OCI-LY7 (cell line): Measurements from ENCODE around the gene ANKUB1. TPM values are rescaled to one million over a fixed set of nuclear protein-coding genes. Genes with fewer than 3 reads are reported as not detected.

Experiments used
- BruUV-seq: library from RNA; stranded (reverse); fragments of 400-500 nt; replicated peaks from 2 replicates; lab custom pipeline; 2021; lab: Mats Ljungman, UMichigan
- CTCF ChIA-PET: fragments of 300-600 bp; sonication (Branson Sonifier 250); formaldehyde crosslinking; loops from one replicate; lab custom pipeline; 2022; ENCODE audit warnings: antibody characterized with exemption; ENCODE audit not compliant: unreplicated experiment; lab: Charles Lee
- POLR2A ChIA-PET: fragments of 300-600 bp; sonication (Branson Sonifier 250); formaldehyde crosslinking; loops from one replicate; lab custom pipeline; 2022; ENCODE audit warnings: antibody characterized with exemption; lab: Charles Lee
- DNase-seq: peaks from one replicate; pipeline ENCODE4 v3.0.0-alpha.2; 2015; ENCODE audit warnings: low spot score
- H2AFZ ChIP-seq: fragments of 200-600 bp; sonication (generic), shearing (Covaris generic); 2 replicates; pipeline ENCODE4 v1.6.1; 2014; ENCODE audit warnings: mild to moderate bottlenecking, antibody characterized with exemption, low read length, moderate library complexity
- H3K27ac ChIP-seq: fragments of 200-600 bp; sonication (generic); 2 replicates; pipeline ENCODE4 v1.5.1; 2014; ENCODE audit warnings: mixed run types, low read depth, mild to moderate bottlenecking, moderate library complexity, low read length, inconsistent platforms; ENCODE audit not compliant: poor library complexity, severe bottlenecking
- H3K36me3 ChIP-seq: fragments of 200-600 bp; sonication (generic); 2 replicates; pipeline ENCODE4 v1.6.1; 2014; ENCODE audit warnings: mild to moderate bottlenecking, antibody characterized with exemption, low read length, moderate library complexity, mixed read lengths; ENCODE audit not compliant: insufficient read depth
- H3K4me1 ChIP-seq: fragments of 200-600 bp; sonication (generic); 2 replicates; pipeline ENCODE4 v1.5.1; 2014; ENCODE audit warnings: mild to moderate bottlenecking, low read length; ENCODE audit not compliant: insufficient read depth, poor library complexity, severe bottlenecking
- H3K4me2 ChIP-seq: fragments of 200-600 bp; sonication (generic); 2 replicates; pipeline ENCODE4 v1.6.1; 2014; ENCODE audit warnings: mild to moderate bottlenecking, low read length
- H3K4me3 ChIP-seq: fragments of 200-600 bp; sonication (generic); 2 replicates; pipeline ENCODE4 v1.5.1; 2014; ENCODE audit warnings: mild to moderate bottlenecking, low read depth, low read length; ENCODE audit not compliant: poor library complexity, severe bottlenecking
- H3K79me2 ChIP-seq: fragments of 200-600 bp; sonication (generic); 2 replicates; pipeline ENCODE4 v1.6.1; 2016; ENCODE audit warnings: low read depth, mild to moderate bottlenecking, low read length, moderate library complexity, mixed read lengths; ENCODE audit not compliant: insufficient read depth
- H3K9me2 ChIP-seq: fragments of 200-600 bp; sonication (generic); 2 replicates; pipeline ENCODE4 v1.6.1; 2016; ENCODE audit warnings: mild to moderate bottlenecking, low read length, mixed read lengths; ENCODE audit not compliant: insufficient read depth
- H3K9me3 ChIP-seq: fragments of 200-600 bp; sonication (generic); 2 replicates; pipeline ENCODE4 v1.6.1; 2014; ENCODE audit warnings: mild to moderate bottlenecking, mixed run types, low read length, mixed read lengths
- H4K20me1 ChIP-seq: fragments of 200-600 bp; sonication (generic); 2 replicates; pipeline ENCODE4 v1.6.1; 2014; ENCODE audit warnings: mild to moderate bottlenecking, antibody characterized with exemption, low read length, moderate library complexity, mixed read lengths; ENCODE audit not compliant: insufficient read depth
- EZH2phosphoT487 ChIP-seq: fragments of 200-600 bp; sonication (generic); IDR thresholded peaks from 2 replicates; pipeline ENCODE4 v1.6.1; 2018; ENCODE audit warnings: low read depth, borderline replicate concordance, mild to moderate bottlenecking, mixed run types, antibody characterized with exemption, low read length, moderate library complexity, mixed read lengths
- intact Hi-C: fragments of 100-400 bp; cut with micrococcal nuclease; formaldehyde crosslinking; loops from one replicate; pipeline ENCODE4 v1.10.0; 2022; ENCODE audit not compliant: unreplicated experiment
- total RNA-seq, 2 experiments: library from RNA; depleted of rRNA in 1 of 2; stranded (reverse); fragments of >200 nt in 1 of 2; shearing (Covaris generic) in 1 of 2; gene quantifications; 2 replicates each; pipeline ENCODE4 v1.2.3, GENCODE V29; 2014 to 2022
- TF ChIP-seq, protein P1 (sequence below): fragments of 200-600 bp; sonication (generic); conservative IDR thresholded peaks from 2 replicates; pipeline ENCODE4 v1.5.1; 2014; ENCODE audit warnings: mild to moderate bottlenecking, antibody characterized with exemption, low read length, moderate library complexity, mixed read lengths

ANKUB1 gene
- total RNA-seq, 2 experiments from 2014 or later, result not detected

DNA sequence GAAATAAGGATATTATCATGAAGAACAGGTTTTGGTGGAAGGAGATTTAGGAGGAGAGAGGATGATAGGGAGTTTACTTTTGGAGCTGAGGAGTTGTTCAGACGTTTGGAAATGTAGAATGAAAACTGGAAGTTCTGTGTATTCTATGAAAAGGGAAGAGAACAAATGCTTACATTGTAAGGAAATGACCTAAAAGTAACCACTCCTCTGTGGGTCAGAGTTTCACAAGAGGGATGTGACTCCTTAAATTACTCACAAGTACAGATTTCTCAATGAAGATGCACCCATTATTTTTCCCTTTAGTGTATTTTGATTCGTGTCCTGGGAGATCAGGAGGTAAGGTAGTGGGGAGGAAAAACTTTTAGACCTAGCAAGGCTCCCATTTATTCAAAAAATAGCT, 24.6 kb upstream of the ANKUB1 start:
- TF ChIP-seq, protein P1, sequence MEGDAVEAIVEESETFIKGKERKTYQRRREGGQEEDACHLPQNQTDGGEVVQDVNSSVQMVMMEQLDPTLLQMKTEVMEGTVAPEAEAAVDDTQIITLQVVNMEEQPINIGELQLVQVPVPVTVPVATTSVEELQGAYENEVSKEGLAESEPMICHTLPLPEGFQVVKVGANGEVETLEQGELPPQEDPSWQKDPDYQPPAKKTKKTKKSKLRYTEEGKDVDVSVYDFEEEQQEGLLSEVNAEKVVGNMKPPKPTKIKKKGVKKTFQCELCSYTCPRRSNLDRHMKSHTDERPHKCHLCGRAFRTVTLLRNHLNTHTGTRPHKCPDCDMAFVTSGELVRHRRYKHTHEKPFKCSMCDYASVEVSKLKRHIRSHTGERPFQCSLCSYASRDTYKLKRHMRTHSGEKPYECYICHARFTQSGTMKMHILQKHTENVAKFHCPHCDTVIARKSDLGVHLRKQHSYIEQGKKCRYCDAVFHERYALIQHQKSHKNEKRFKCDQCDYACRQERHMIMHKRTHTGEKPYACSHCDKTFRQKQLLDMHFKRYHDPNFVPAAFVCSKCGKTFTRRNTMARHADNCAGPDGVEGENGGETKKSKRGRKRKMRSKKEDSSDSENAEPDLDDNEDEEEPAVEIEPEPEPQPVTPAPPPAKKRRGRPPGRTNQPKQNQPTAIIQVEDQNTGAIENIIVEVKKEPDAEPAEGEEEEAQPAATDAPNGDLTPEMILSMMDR, result no peak
- no peak for TF ChIP-seq EZH2phosphoT487
- Histone ChIP-seq H3K9me3 (peaks cover 12% of the 10 kb centered on the region; the same call in 1 of the 2 replicates), H3K4me3 (no peak overlapping the region), H3K4me2 (no peak overlapping the region), H2AFZ (no peak overlapping the region), H3K4me1 (peaks cover 27% of the 10 kb centered on the region), H3K36me3 (peaks cover 6% of the 10 kb centered on the region; the same call in 1 of the 2 replicates), H3K9me2 (no peaks in the 10 kb centered on the region), H3K79me2 (peaks cover 89% of the 10 kb centered on the region), H3K27ac (no peak overlapping the region), H4K20me1 (peaks cover 20% of the 10 kb centered on the region)
- no TSS peak for BruUV-seq
- ChIA-PET CTCF (no interaction called here), POLR2A (no interaction called here)
- intact Hi-C loops, result no loop called here
- no peak for DNase-seq

DNA sequence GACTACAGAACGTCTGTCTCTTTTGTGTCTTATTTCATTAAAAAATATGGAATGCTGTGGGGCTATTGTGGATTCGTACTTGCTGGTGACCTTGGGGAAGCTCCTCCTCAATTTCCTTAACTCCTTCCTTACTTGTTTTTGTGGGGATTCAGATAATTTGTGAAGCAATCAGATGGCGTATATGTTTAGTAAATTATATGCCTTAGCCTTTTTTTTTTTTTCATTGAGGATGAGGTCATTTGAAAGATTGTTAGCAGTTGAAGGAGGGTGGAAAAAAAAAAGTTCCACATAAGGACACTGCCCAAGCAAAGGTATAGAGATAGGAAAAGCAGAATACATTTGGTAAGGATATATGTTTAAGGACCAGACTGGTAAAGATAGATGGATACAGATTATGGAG, 24.0 kb upstream of the ANKUB1 start:
- Histone ChIP-seq H3K4me1 (peaks cover 30% of the 10 kb centered on the region), H4K20me1 (peaks cover 20% of the 10 kb centered on the region), H3K79me2 (peaks cover 82% of the 10 kb centered on the region), H3K9me2 (no peaks in the 10 kb centered on the region), H3K27ac (no peak overlapping the region), H3K36me3 (peaks cover under 1% of the 10 kb centered on the region; the same call in 1 of the 2 replicates), H3K4me2 (peak overlapping the region; percentile 85; the same call in 1 of the 2 replicates), H2AFZ (no peak overlapping the region), H3K9me3 (peaks cover 6% of the 10 kb centered on the region; the same call in 1 of the 2 replicates), H3K4me3 (no peak overlapping the region)
- ChIA-PET POLR2A (interaction anchor here (0.6 to 0.7 kb wide), 2 partner anchors 20 to 65 kb away, joined by 3 to 7 read pairs; no protein-coding TSS in a partner anchor), CTCF (no interaction called here)
- DNase-seq, result no peak
- TF ChIP-seq, protein P1, result no peak
- TF ChIP-seq EZH2phosphoT487, result no peak
- BruUV-seq, result no TSS peak
- intact Hi-C loops, result no loop called here

DNA sequence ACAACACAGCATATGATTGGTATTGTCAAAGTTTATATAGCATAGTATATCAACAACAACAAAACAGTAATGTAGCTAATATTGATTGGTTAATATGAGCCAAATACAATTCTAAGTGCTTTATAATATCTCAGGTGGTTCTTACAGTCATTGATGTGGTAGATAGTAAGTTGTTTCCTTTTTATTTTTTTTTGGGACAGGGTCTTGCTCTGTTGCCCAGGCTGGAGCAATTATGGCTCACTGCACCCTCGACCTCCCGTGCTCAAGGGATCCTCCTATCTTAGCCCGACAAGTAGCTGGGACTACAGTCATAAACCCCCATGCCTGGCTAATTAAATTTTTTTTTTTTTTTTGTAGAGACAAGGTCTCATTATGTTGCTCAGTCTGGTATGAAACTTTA, 23.4 kb upstream of the ANKUB1 start:
- POLR2A ChIA-PET, result interaction anchor here (0.7 kb wide), 1 partner anchor 21 kb away, joined by 7 read pairs; no protein-coding TSS in a partner anchor

More for the DNA sequence above, 23.4 kb upstream of the ANKUB1 start:
- intact Hi-C loops, result no loop called here
- H3K4me2 ChIP-seq, result peak overlapping the region; percentile 85
- H3K27ac ChIP-seq, result no peak overlapping the region
- no peaks in the 10 kb centered on the region; the same call in 1 of the 2 replicates for H3K36me3 ChIP-seq
- H3K4me1 ChIP-seq, result peaks cover 30% of the 10 kb centered on the region
- peaks cover 77% of the 10 kb centered on the region for H3K79me2 ChIP-seq
- H3K9me3 ChIP-seq, result no peaks in the 10 kb centered on the region
- H4K20me1 ChIP-seq, result peaks cover 20% of the 10 kb centered on the region
- H2AFZ ChIP-seq, result no peak overlapping the region
- TF ChIP-seq, protein P1, result no peak
- no peak for TF ChIP-seq EZH2phosphoT487
- CTCF ChIA-PET, result no interaction called here
- H3K9me2 ChIP-seq, result no peaks in the 10 kb centered on the region
- no peak for DNase-seq
- BruUV-seq, result no TSS peak
- peak overlapping the region; percentile 3 for H3K4me3 ChIP-seq
